NB4 (cell line): ENCODE data around the gene KRTAP10-5.

Source experiments
- DNase-seq: peaks from one replicate; pipeline ENCODE4 v3.0.0; 2010; ENCODE audit warnings: low read depth
- H3K4me3 ChIP-seq: one replicate; pipeline ENCODE4 v1.5.1; 2011; ENCODE audit warnings: mild to moderate bottlenecking, low read depth, low read length, moderate library complexity
- CTCF ChIP-seq: IDR thresholded peaks from one replicate; pipeline ENCODE4 v1.5.1; 2012; ENCODE audit warnings: low read depth, low read length
- MAX ChIP-seq: IDR thresholded peaks from 2 replicates; pipeline ENCODE4 v1.6.1; 2011; ENCODE audit warnings: low read depth, low read length
- MYC ChIP-seq: IDR thresholded peaks from 2 replicates; pipeline ENCODE4 v1.6.1; 2011; ENCODE audit warnings: low read depth, low read length
- POLR2A ChIP-seq: IDR thresholded peaks from 2 replicates; pipeline ENCODE4 v1.6.1; 2011; ENCODE audit warnings: mild to moderate bottlenecking; ENCODE audit not compliant: insufficient read length; ENCODE audit errors: extremely low read depth

KRTAP10-5 gene

DNA sequence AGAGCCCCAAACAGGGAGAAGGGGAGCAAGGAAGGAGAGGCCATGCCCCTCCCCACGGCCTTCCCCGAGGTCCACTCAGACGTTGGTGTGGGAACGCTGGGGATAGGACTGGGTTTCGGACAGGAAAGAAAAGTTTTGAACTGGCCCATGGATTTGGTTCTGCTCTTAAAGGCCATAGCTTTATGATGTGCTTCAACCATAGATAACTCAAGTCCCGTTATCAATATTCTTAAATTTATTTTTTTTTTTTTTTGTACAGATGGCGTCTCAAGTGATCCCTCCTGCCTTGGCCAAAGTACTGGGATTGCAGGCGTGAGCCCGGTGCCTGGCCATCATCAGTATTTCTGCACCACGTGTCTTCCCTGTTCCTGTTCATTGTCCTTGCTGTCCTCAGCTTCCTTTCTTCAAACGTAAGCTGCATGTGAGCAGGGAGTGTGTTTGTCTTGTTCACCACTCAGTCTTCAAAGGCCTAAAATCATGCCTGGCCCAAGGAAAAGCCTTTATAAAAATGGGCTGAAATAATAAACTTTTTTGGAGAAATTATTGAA lies 39.6 kb downstream of the KRTAP10-5 start:
- no peak for DNase-seq
- TF ChIP-seq MAX, result no peak
- no peak for TF ChIP-seq POLR2A
- TF ChIP-seq MYC, result no peak
- TF ChIP-seq CTCF, result no peak
- no peak overlapping the region for H3K4me3 ChIP-seq

- DNase-seq, result no peak
- TF ChIP-seq MYC (no peak), CTCF (no peak), MAX (no peak), POLR2A (no peak)
- no peak within 1 kb of the TSS for H3K4me3 ChIP-seq
These were observed 40.3 kb downstream of the KRTAP10-5 start, which contains the start of gene KRTAP10-1 for GRCh38 chr21:44539991-44540666. Gene KRTAP10-1 (minus strand): TSS chr21:44540195. CDS start chr21:44540150, 45 bp downstream.

- DNase-seq, result no peak
- TF ChIP-seq POLR2A, result no peak
- TF ChIP-seq MYC, result no peak
- TF ChIP-seq CTCF, result no peak
- TF ChIP-seq MAX, result no peak
- no peak overlapping the region for H3K4me3 ChIP-seq
These were observed 41.4 kb downstream of the KRTAP10-5 start for GRCh38 chr21:44539046-44539445.

DNA sequence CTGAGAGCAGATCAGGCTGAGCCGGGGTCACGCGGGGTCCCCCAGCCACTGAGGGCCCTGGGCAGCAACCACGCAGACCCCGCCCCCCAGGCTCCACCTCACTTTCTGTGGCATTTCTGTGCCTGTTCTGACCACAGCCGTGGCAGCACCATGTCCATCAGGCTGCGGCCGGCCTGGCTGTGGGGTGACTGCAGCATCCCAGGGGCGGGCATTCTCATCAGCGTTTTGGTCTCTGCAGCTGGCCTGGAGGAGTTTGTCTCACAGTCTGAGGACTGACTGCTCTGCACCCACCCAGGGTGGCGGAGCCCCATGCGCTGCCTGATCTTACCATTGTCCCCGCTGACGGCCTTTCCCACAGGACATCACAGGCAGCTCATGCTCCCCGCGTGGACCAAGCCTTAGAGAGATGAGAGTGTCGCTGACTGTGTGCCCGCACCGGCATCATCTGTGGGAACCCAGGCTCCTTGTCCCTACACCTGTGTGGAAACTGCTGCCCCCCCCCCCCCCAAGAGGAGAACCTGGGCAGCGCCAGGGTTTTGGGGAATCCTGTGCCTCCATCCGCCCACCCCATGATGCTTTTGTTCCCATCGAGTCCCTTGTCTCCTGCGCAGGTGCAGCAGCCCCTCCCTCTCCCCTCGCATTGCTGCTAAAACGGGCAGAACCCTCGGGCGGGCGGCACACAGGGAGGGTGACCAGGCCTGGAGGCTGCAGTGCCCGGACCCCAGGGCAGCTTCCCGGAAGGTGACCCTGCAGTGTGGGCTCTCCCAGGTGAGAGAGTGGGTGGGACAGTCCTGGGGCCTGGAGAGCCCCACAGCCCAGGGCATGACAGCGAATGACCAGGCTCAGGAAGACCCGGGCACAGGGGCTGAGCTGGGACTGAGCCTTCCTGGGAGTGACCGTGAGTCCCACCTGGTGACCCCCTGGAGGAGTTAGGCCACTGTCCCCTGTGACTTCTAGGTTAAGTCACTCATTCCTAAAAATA lies 42.2 kb downstream of the KRTAP10-5 start:
- no peak overlapping the region for H3K4me3 ChIP-seq
- DNase-seq, result no peak
- TF ChIP-seq POLR2A (no peak), MYC (no peak), MAX (no peak), CTCF (no peak)

DNA sequence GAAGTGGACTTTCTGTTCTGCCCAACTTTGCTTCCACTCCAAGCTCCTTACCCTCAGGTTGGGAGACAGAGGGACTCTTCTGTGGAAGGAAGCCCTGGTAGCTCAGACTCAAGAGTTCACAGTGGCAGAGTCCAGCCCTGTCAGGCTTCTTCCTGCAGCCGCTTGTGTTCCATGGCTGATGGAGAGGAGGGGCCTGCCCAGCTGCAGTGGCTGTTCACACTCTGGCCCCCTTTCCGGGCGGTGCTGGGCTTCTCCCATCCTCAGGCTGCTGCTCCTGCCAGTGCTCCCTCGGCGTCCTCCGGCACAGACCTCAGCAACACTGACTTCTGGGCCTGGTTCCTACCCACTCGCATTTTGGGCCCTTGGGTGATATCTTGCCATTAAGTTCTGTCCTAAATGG lies 44.4 kb downstream of the KRTAP10-5 start:
- no peak for DNase-seq
- no peak overlapping the region for H3K4me3 ChIP-seq
- no peak for TF ChIP-seq CTCF
- TF ChIP-seq POLR2A, result no peak
- TF ChIP-seq MAX, result no peak
- TF ChIP-seq MYC, result no peak
